Fibroblast of pulmonary artery (primary cell): ENCODE results near the gene GABRB1.
A peak's percentile ranks its signal among the peaks of the same experiment; 100 is the strongest.

ENCODE experiments used
- DNase-seq: peaks from one replicate; pipeline ENCODE4 v3.0.0-alpha.2; 2010; ENCODE audit warnings: low read depth
- H3K4me3 ChIP-seq: replicated peaks from 2 replicates; pipeline ENCODE4 v1.5.1; 2011; ENCODE audit warnings: low read depth, mild to moderate bottlenecking, control low read depth, low read length, moderate library complexity
- CTCF ChIP-seq: IDR thresholded peaks from 2 replicates; pipeline ENCODE4 v1.5.1; 2011; ENCODE audit warnings: mild to moderate bottlenecking, control low read depth, low read length, inconsistent platforms; ENCODE audit errors: missing control alignments

GABRB1 gene

DNA sequence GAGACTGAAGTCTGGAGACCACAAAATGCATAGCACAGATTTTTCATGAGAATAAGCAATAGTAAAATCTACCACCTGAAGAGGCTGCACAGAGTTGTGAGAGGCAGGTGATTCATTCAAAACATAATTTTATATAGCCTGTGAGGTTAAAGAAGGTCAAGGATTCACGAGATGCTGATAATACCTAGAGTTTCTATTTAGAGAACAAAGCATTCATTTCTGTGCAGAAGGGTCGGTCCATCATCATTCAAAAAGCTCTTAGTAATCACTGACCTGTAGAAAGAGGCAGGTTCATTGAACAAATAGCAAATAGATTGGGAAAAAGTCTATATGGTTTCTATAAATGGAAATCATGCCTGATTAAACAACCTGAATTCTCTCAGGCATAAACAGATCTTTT is 26.6 kb downstream of the GABRB1 start:
- no peak for TF ChIP-seq CTCF

GRCh38 chr4:47060561-47060960 is 29.2 kb downstream of the GABRB1 start:
- TF ChIP-seq CTCF: no peak
- no peak for DNase-seq
- no peak overlapping the region for H3K4me3 ChIP-seq

More for the DNA sequence above, 26.6 kb downstream of the GABRB1 start:
- H3K4me3 ChIP-seq: no peak overlapping the region
- no peak for DNase-seq

GRCh38 chr4:47061435-47061834 is 30.1 kb downstream of the GABRB1 start:
- TF ChIP-seq CTCF: no peak
- H3K4me3 ChIP-seq: no peak overlapping the region
- peak; percentile 11 for DNase-seq

- no peak overlapping the region for H3K4me3 ChIP-seq
- DNase-seq: peak; percentile 54
- no peak for TF ChIP-seq CTCF
Observed at GRCh38 chr4:47065051-47065481, 33.7 kb downstream of the GABRB1 start.

GRCh38 chr4:47068986-47069385 is 37.6 kb downstream of the GABRB1 start:
- H3K4me3 ChIP-seq: no peak overlapping the region
- peak; percentile 26 for DNase-seq
- no peak for TF ChIP-seq CTCF

- TF ChIP-seq CTCF: no peak
- no peak overlapping the region for H3K4me3 ChIP-seq
- peak; percentile 46 for DNase-seq
Observed at GRCh38 chr4:47071901-47072341, 40.6 kb downstream of the GABRB1 start.

- no peak overlapping the region for H3K4me3 ChIP-seq
- no peak for DNase-seq
- TF ChIP-seq CTCF: no peak
Observed at GRCh38 chr4:47073647-47074046, 42.3 kb downstream of the GABRB1 start.
